Mammary epithelial cell (primary cell): Measurements from ENCODE around the gene SDR9C7.

Source experiments
- CTCF ChIP-seq, 2 donors: IDR thresholded peaks in 1 of 2; conservative IDR thresholded peaks in 1 of 2; 2 replicates each; pipeline ENCODE4 v1.5.1; 2011 to 2012; ENCODE audit warnings: inconsistent platforms in 2 of 2, low read length in 2 of 2, mild to moderate bottlenecking in 2 of 2, control low read depth in 1 of 2, low read depth in 1 of 2; ENCODE audit not compliant: insufficient read depth in 1 of 2; ENCODE audit errors: extremely low read depth in 1 of 2
- EZH2 ChIP-seq: IDR thresholded peaks from 2 replicates; pipeline ENCODE4 v1.6.1; 2012; ENCODE audit warnings: low read length, inconsistent platforms, borderline replicate concordance

DNA sequence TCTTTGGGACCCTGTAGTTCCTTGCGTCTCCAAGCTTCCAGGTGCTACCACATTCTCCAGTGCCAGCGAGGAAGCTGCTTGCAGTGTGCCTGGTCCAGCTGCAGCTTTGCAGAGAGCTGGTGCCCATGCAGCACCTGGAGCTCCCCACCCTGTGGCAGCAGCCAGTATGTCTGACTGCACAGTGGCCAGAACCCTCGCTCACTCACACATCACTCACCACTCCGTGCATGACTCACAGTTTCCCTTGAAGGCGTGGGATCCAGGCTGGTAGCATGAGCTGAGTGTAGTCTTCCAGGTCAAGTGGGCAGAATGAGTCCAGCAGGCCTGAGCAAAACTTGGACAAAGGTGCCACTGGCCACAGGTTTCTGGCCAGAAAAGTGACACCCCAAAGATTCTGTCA, 33.6 kb downstream of the SDR9C7 start:
- TF ChIP-seq CTCF (conservative IDR thresholded peaks at IDR 0.05 in 1 of 2, IDR thresholded peaks at IDR 0.05 in 1 of 2; ENCODE audit: extremely low read depth in 1 of 2, insufficient read depth in 1 of 2, low read depth in 1 of 2, low read length in 2 of 2) (peak in 1 of 2 donors; percentile 38), EZH2 (no peak)
